Hepatocyte (in vitro differentiated cells): ENCODE results near the gene USP49. TPM values are rescaled to one million over a fixed set of nuclear protein-coding genes. Genes with fewer than 3 reads are reported as not detected.
"Not testable (repeated sequence)": the region's sequence is repeated elsewhere in the genome, so short reads cannot be mapped to it uniquely, and the experiment has no call there.

Experiments
- DNase-seq: peaks from one replicate; pipeline ENCODE4 v3.0.0-alpha.2; 2016; ENCODE audit warnings: low spot score
- H2AFZ ChIP-seq: fragments of 200-600 bp; sonication (generic); 2 replicates; pipeline ENCODE4 v1.6.0; 2016; ENCODE audit warnings: antibody characterized with exemption, mild to moderate bottlenecking
- H3K27ac ChIP-seq: fragments of 200-600 bp; sonication (generic); 2 replicates; pipeline ENCODE4 v1.5.1; 2016; ENCODE audit warnings: mild to moderate bottlenecking
- H3K27me3 ChIP-seq: fragments of 200-600 bp; sonication (generic); 2 replicates; pipeline ENCODE4 v1.6.1; 2016
- H3K36me3 ChIP-seq: fragments of 200-600 bp; sonication (generic); replicated peaks from 2 replicates; pipeline ENCODE4 v1.5.1; 2016; ENCODE audit warnings: low read depth; ENCODE audit not compliant: insufficient read depth
- H3K4me1 ChIP-seq: fragments of 200-600 bp; sonication (generic); 2 replicates; pipeline ENCODE4 v1.5.1; 2016; ENCODE audit warnings: mild to moderate bottlenecking, moderate library complexity; ENCODE audit not compliant: insufficient read depth
- H3K4me2 ChIP-seq: fragments of 200-600 bp; sonication (generic); 2 replicates; pipeline ENCODE4 v1.6.0; 2016
- H3K4me3 ChIP-seq: fragments of 200-600 bp; sonication (generic); 2 replicates; pipeline ENCODE4 v1.5.1; 2016; ENCODE audit warnings: mild to moderate bottlenecking
- H3K79me2 ChIP-seq: fragments of 200-600 bp; sonication (generic); 2 replicates; pipeline ENCODE4 v1.6.0; 2017; ENCODE audit warnings: mild to moderate bottlenecking
- H3K9me2 ChIP-seq: fragments of 200-600 bp; sonication (generic); replicated peaks from 2 replicates; pipeline ENCODE4 v1.6.0; 2017; ENCODE audit warnings: mild to moderate bottlenecking; ENCODE audit not compliant: insufficient read depth
- H3K9me3 ChIP-seq: fragments of 200-600 bp; sonication (generic); 2 replicates; pipeline ENCODE4 v1.5.1; 2016; ENCODE audit warnings: low read depth, mild to moderate bottlenecking
- H4K20me1 ChIP-seq: fragments of 200-600 bp; sonication (generic); 2 replicates; pipeline ENCODE4 v1.6.0; 2016; ENCODE audit warnings: mild to moderate bottlenecking; ENCODE audit not compliant: insufficient read depth, poor library complexity, severe bottlenecking
- CTCF ChIP-seq: fragments of 200-600 bp; sonication (generic); IDR thresholded peaks from 2 replicates; pipeline ENCODE4 v1.5.1; 2016; ENCODE audit warnings: antibody characterized with exemption, mild to moderate bottlenecking; ENCODE audit not compliant: poor library complexity
- EZH2 ChIP-seq: fragments of 200-600 bp; sonication (generic); IDR thresholded peaks from 2 replicates; pipeline ENCODE4 v1.6.1; 2016; ENCODE audit warnings: antibody characterized with exemption, mild to moderate bottlenecking, borderline replicate concordance
- EZH2phosphoT487 ChIP-seq: fragments of 200-600 bp; sonication (generic); IDR thresholded peaks from one replicate; pipeline ENCODE4 v1.6.1; 2018; ENCODE audit warnings: antibody characterized with exemption, mild to moderate bottlenecking, low read depth, moderate library complexity; ENCODE audit not compliant: unreplicated experiment, severe bottlenecking
- WGBS: methylation state at CpG from one replicate; pipeline ENCODE4 v1.1.6; 2016; ENCODE audit warnings: low lambda C conversion rate; ENCODE audit errors: missing lambda C conversion rate; 5-methylcytosine and 5-hydroxymethylcytosine counted together
- polyA plus RNA-seq: library from polyadenylated mRNA; unstranded; fragments of >200 nt; fragmentation: Nextera tagmentation; extraction: Ambion mirVana; gene quantifications from 2 replicates; pipeline ENCODE4 v1.2.1, GENCODE V29; 2016
- total RNA-seq: library from RNA; depleted of rRNA; stranded (reverse); fragments of >200 nt; gene quantifications from 2 replicates; pipeline ENCODE4 v1.2.3, GENCODE V29; 2014

Gene USP49
- total RNA-seq (2.2 and 2.4 TPM in 2 replicates), polyA plus RNA-seq (1.0 and 3.0 TPM in 2 replicates)

- H3K27me3 ChIP-seq, result no peaks in the 10 kb centered on the region
- DNase-seq, result peak; percentile 97
- H3K36me3 ChIP-seq, result no peaks in the 10 kb centered on the region
- H3K9me3 ChIP-seq, result no peaks in the 10 kb centered on the region
- no peaks in the 10 kb centered on the region for H3K79me2 ChIP-seq
- peak within 1 kb of the TSS; percentile 85 for H2AFZ ChIP-seq
- no peaks in the 10 kb centered on the region for H3K9me2 ChIP-seq
- no peaks in the 10 kb centered on the region for H4K20me1 ChIP-seq
- H3K4me2 ChIP-seq, result peak within 1 kb of the TSS; percentile 86
- H3K4me3 ChIP-seq, result peak within 1 kb of the TSS; percentile 98
- no peak for TF ChIP-seq EZH2
- no peak for TF ChIP-seq EZH2phosphoT487
- no peak for TF ChIP-seq CTCF
- under 1% methylated on average over 55 of the region's 55 CpGs for WGBS
- H3K4me1 ChIP-seq, result peaks cover 8% of the 10 kb centered on the region
- peak within 1 kb of the TSS; percentile 95 for H3K27ac ChIP-seq
Observed at GRCh38 chr6:41895300-41896233, at the start of gene USP49. Gene USP49 (minus strand): TSS chr6:41895375. CDS start chr6:41806983, 88,392 bp downstream.

GRCh38 chr6:41943456-41943855 lies 48.3 kb upstream of the USP49 start:
- Histone ChIP-seq H3K9me3 (no peaks in the 10 kb centered on the region), H3K9me2 (no peaks in the 10 kb centered on the region), H3K36me3 (no peaks in the 10 kb centered on the region), H3K79me2 (peaks cover 17% of the 10 kb centered on the region), H3K27ac (no peak overlapping the region), H3K4me2 (no peak overlapping the region), H2AFZ (no peak overlapping the region), H3K4me3 (no peak overlapping the region), H3K4me1 (peaks cover 18% of the 10 kb centered on the region), H4K20me1 (no peaks in the 10 kb centered on the region), H3K27me3 (no peaks in the 10 kb centered on the region)
- TF ChIP-seq EZH2, result no peak
- TF ChIP-seq EZH2phosphoT487, result no peak
- TF ChIP-seq CTCF, result no peak
- no peak for DNase-seq

GRCh38 chr6:41942882-41943281 lies 47.7 kb upstream of the USP49 start:
- H3K4me2 ChIP-seq, H3K27me3 ChIP-seq, H2AFZ ChIP-seq, H3K9me2 ChIP-seq, DNase-seq, H3K36me3 ChIP-seq, H3K9me3 ChIP-seq, H3K4me3 ChIP-seq, H3K27ac ChIP-seq, H4K20me1 ChIP-seq: not testable (repeated sequence)
- Histone ChIP-seq H3K79me2 (peaks cover 23% of the 10 kb centered on the region), H3K4me1 (peaks cover 24% of the 10 kb centered on the region)
- WGBS, result 96% methylated on average over 14 of the region's 14 CpGs

- Histone ChIP-seq H3K36me3 (no peaks in the 10 kb centered on the region), H3K9me3 (no peaks in the 10 kb centered on the region), H3K4me2 (peak overlapping the region; percentile 97), H3K79me2 (peaks cover 28% of the 10 kb centered on the region), H3K9me2 (no peaks in the 10 kb centered on the region), H4K20me1 (no peaks in the 10 kb centered on the region), H3K27ac (peak overlapping the region; percentile 66), H3K4me1 (peaks cover 24% of the 10 kb centered on the region), H3K27me3 (no peaks in the 10 kb centered on the region), H3K4me3 (peak overlapping the region; percentile 34), H2AFZ (peak overlapping the region; percentile 34)
- WGBS, result 49% methylated on average over 20 of the region's 20 CpGs
- no peak for DNase-seq
- TF ChIP-seq CTCF, result no peak
- no peak for TF ChIP-seq EZH2phosphoT487
- TF ChIP-seq EZH2, result no peak
Observed at GRCh38 chr6:41942067-41942851, 47.1 kb upstream of the USP49 start.
